CD14-positive monocyte (primary cell): ENCODE data around the gene SCAF4. TPM values are rescaled to one million over a fixed set of nuclear protein-coding genes. Genes with fewer than 3 reads are reported as not detected.

Experiments
- DNase-seq, 3 donors: peaks; one replicate each; pipeline ENCODE4 v3.0.0-alpha.2; 2011 to 2022
- H2AFZ ChIP-seq: 2 replicates; pipeline ENCODE4 v1.6.0; 2012; ENCODE audit warnings: mild to moderate bottlenecking, low read depth, low read length, inconsistent platforms; ENCODE audit not compliant: insufficient read depth, poor library complexity, severe bottlenecking
- H3K27ac ChIP-seq, 2 donors: 1 replicate in 1 of 2; 2 replicates in 1 of 2; pipeline ENCODE4 v1.5.1; 2012 to 2013; ENCODE audit warnings: low read length in 2 of 2, control low read depth in 1 of 2, inconsistent platforms in 1 of 2, low read depth in 1 of 2, mild to moderate bottlenecking in 1 of 2
- H3K27me3 ChIP-seq, 2 donors: one replicate each; pipeline versions ENCODE4 v1.6.0 to v1.6.1; 2011 to 2013; ENCODE audit warnings: low read length in 2 of 2; ENCODE audit not compliant: control insufficient read depth in 2 of 2, insufficient read depth in 2 of 2
- H3K36me3 ChIP-seq, 2 donors: replicated peaks in 1 of 2; 1 replicate in 1 of 2; 2 replicates in 1 of 2; pipeline versions ENCODE4 v1.5.1 to v1.6.1; 2012 to 2013; ENCODE audit warnings: low read length in 2 of 2, control low read depth in 1 of 2, inconsistent platforms in 1 of 2, mild to moderate bottlenecking in 1 of 2; ENCODE audit not compliant: insufficient read depth in 2 of 2, control insufficient read depth in 1 of 2
- H3K4me1 ChIP-seq, 2 donors: 1 replicate in 1 of 2; 2 replicates in 1 of 2; pipeline versions ENCODE4 v1.5.1 to v1.6.1; 2012 to 2013; ENCODE audit warnings: low read length in 2 of 2, control low read depth in 1 of 2, inconsistent platforms in 1 of 2, mild to moderate bottlenecking in 1 of 2, moderate library complexity in 1 of 2; ENCODE audit not compliant: insufficient read depth in 2 of 2, control insufficient read depth in 1 of 2
- H3K4me2 ChIP-seq: replicated peaks from 2 replicates; pipeline ENCODE3; 2012; ENCODE audit warnings: low read length, moderate library complexity, mild to moderate bottlenecking; ENCODE audit not compliant: poor library complexity, severe bottlenecking; ENCODE audit errors: extremely low read depth
- H3K4me3 ChIP-seq, 3 experiments: fragments of 200-600 bp in 1 of 3; sonication (generic) in 1 of 3; replicated peaks in 1 of 3; 1 replicate in 2 of 3; 2 replicates in 1 of 3; pipeline ENCODE4 v1.5.1; 2011 to 2013; ENCODE audit warnings: low read length in 3 of 3, mild to moderate bottlenecking in 3 of 3, control low read depth in 2 of 3, low read depth in 2 of 3, inconsistent platforms in 1 of 3, moderate library complexity in 1 of 3
- H3K79me2 ChIP-seq: 2 replicates; pipeline ENCODE4 v1.6.0; 2012; ENCODE audit warnings: mild to moderate bottlenecking, control low read depth, inconsistent platforms, low read length, moderate library complexity; ENCODE audit not compliant: insufficient read depth
- H3K9ac ChIP-seq: 2 replicates; pipeline ENCODE4 v1.6.0; 2017; ENCODE audit warnings: low read length, mild to moderate bottlenecking; ENCODE audit not compliant: insufficient read depth, poor library complexity, severe bottlenecking
- H3K9me3 ChIP-seq, 2 donors: replicated peaks in 1 of 2; 1 replicate in 1 of 2; 2 replicates in 1 of 2; pipeline versions ENCODE4 v1.5.1 to v1.6.1; 2012 to 2013; ENCODE audit warnings: low read length in 2 of 2, control low read depth in 1 of 2; ENCODE audit not compliant: control insufficient read depth in 1 of 2, insufficient read depth in 1 of 2
- H4K20me1 ChIP-seq: 2 replicates; pipeline ENCODE4 v1.6.0; 2012; ENCODE audit warnings: mild to moderate bottlenecking, low read length, control low read depth, moderate library complexity; ENCODE audit not compliant: insufficient read depth
- H3K27ac Mint-ChIP-seq, 7 donors: one replicate each; pipeline ENCODE4 v1.8.0; 2020; ENCODE audit warnings: mild to moderate bottlenecking in 7 of 7, mixed read lengths in 7 of 7, moderate library complexity in 6 of 7, inconsistent platforms in 2 of 7
- H3K27me3 Mint-ChIP-seq, 3 donors: one replicate each; pipeline ENCODE4 v1.8.0; 2021 to 2022; ENCODE audit warnings: low read depth in 3 of 3, mild to moderate bottlenecking in 3 of 3, mixed read lengths in 3 of 3, moderate library complexity in 3 of 3, inconsistent platforms in 1 of 3
- H3K36me3 Mint-ChIP-seq, 2 donors: one replicate each; pipeline ENCODE4 v1.8.0; 2020; ENCODE audit warnings: mixed read lengths in 2 of 2, inconsistent platforms in 1 of 2, mild to moderate bottlenecking in 1 of 2
- H3K4me1 Mint-ChIP-seq: one replicate; pipeline ENCODE4 v1.8.0; 2020; ENCODE audit warnings: mild to moderate bottlenecking, mixed read lengths
- H3K4me3 Mint-ChIP-seq, 2 donors: one replicate each; pipeline ENCODE4 v1.8.0; 2020; ENCODE audit warnings: mild to moderate bottlenecking in 2 of 2, mixed read lengths in 2 of 2, moderate library complexity in 1 of 2
- H3K9me3 Mint-ChIP-seq, 7 donors: one replicate each; pipeline ENCODE4 v1.8.0; 2020 to 2022; ENCODE audit warnings: mixed read lengths in 7 of 7, mild to moderate bottlenecking in 6 of 7, moderate library complexity in 6 of 7, inconsistent platforms in 2 of 7
- WGBS: methylation state at CpG from one replicate; pipeline ENCODE4 v1.1.5; 2013; ENCODE audit warnings: missing lambda C conversion rate; ENCODE audit not compliant: insufficient coverage; 5-methylcytosine and 5-hydroxymethylcytosine counted together
- intact Hi-C, 2 donors: fragments of 100-400 bp; cut with micrococcal nuclease; formaldehyde crosslinking; loops; one replicate each; pipeline versions ENCODE4 v1.15.0 to v1.15.1; 2023
- polyA plus RNA-seq, 3 donors: library from polyadenylated mRNA; depleted of rRNA in 1 of 3; unstranded in 2 of 3; stranded (reverse) in 1 of 3; fragments of 300-500 nt in 2 of 3; fragments of >200 nt in 1 of 3; fragmentation: Illumina TruSeq in 2 of 3; gene quantifications; 1 replicate in 2 of 3; 2 replicates in 1 of 3; pipeline ENCODE4 v1.2.3, GENCODE V29; 2012 to 2021
- TF ChIP-seq, protein P1 (sequence below): fragments of 200-600 bp; IDR thresholded peaks from one replicate; pipeline ENCODE4 v1.8.0; 2022; ENCODE audit warnings: antibody characterized with exemption, mild to moderate bottlenecking

Gene SCAF4
- polyA plus RNA-seq, 3 donors, result 4.6 to 28.7 (median 11.3) TPM

DNA sequence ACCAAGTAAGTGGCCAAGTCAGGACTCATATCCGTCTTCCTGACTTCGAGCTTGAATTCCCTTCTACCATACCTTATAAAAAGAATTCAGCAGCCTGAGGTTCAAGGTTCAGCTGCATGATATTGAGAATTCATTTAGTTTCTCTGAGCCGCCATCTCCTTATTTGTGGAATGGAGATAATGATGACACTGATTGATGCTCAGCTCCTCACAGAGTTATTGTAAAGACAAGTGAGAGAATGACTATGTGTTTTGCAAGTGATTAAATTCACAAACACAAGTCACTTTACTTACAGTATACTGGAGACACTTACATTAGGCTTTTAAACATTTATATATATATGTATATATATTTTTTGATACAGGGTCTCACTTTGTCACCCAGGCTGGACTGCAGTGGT is 39.8 kb upstream of the SCAF4 start:
- intact Hi-C loops, result no loop called here
- TF ChIP-seq, protein P1, sequence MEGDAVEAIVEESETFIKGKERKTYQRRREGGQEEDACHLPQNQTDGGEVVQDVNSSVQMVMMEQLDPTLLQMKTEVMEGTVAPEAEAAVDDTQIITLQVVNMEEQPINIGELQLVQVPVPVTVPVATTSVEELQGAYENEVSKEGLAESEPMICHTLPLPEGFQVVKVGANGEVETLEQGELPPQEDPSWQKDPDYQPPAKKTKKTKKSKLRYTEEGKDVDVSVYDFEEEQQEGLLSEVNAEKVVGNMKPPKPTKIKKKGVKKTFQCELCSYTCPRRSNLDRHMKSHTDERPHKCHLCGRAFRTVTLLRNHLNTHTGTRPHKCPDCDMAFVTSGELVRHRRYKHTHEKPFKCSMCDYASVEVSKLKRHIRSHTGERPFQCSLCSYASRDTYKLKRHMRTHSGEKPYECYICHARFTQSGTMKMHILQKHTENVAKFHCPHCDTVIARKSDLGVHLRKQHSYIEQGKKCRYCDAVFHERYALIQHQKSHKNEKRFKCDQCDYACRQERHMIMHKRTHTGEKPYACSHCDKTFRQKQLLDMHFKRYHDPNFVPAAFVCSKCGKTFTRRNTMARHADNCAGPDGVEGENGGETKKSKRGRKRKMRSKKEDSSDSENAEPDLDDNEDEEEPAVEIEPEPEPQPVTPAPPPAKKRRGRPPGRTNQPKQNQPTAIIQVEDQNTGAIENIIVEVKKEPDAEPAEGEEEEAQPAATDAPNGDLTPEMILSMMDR, result no peak
- WGBS, result 67% methylated on average over 2 of the region's 3 CpGs
- Histone ChIP-seq H3K79me2 (no peaks in the 10 kb centered on the region), H3K36me3 (no peaks in the 10 kb centered on the region), H2AFZ (no peak overlapping the region), H3K4me2 (no peak overlapping the region), H4K20me1 (no peaks in the 10 kb centered on the region), H3K27ac (peak overlapping the region in 1 of 2 donors; percentile 91), H3K9ac (no peak overlapping the region), H3K27me3 (no peaks in the 10 kb centered on the region), H3K4me1 (peaks cover 28 to 31% of the 10 kb centered on the region in 2 donors), H3K9me3 (no peaks in the 10 kb centered on the region), H3K4me3 (no peak overlapping the region)
- Mint-ChIP-seq H3K27me3 (no peaks in the 10 kb centered on the region), H3K4me3 (no peak overlapping the region), H3K27ac (peak overlapping the region in 5 of 7 donors; percentile 73 to 96 (median 86)), H3K9me3 (peaks cover 4 to 10% (median 7%) of the 10 kb centered on the region in 7 donors), H3K4me1 (peaks cover 23% of the 10 kb centered on the region), H3K36me3 (no peaks in the 10 kb centered on the region)
- no peak for DNase-seq

DNA sequence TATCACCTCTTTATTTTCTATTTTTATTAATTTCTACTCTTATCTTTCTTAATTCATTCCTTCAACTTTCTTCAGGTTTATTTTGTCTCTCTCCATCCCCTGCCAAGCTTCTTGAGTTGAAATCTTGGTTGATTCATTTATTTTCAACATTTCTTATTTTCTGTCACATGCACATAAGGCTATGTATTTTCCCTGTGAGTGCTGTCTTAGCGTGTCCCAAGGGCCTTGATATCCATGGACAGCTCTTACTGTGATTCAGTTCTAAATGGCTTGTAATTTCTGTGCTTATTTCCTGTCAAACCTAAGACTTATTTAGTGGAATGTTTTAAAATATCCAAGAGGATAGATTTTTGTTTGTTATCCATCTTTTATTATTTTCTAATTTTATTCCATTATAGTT is 36.8 kb upstream of the SCAF4 start:
- no peaks in the 10 kb centered on the region for H3K36me3 ChIP-seq
- TF ChIP-seq, protein P1, result no peak
- Mint-ChIP-seq H3K9me3 (peaks cover 5 to 21% (median 16%) of the 10 kb centered on the region in 7 donors), H3K4me1 (peaks cover 21% of the 10 kb centered on the region), H3K27me3 (peaks cover 0 to 5% (median 2%) of the 10 kb centered on the region in 3 donors), H3K4me3 (no peak overlapping the region), H3K27ac (no peak overlapping the region), H3K36me3 (peaks cover 0 to 3% of the 10 kb centered on the region in 2 donors)
- no CpG with 5 or more reads among the region's 1 CpG for WGBS
- H2AFZ ChIP-seq, result no peak overlapping the region
- no peaks in the 10 kb centered on the region for H4K20me1 ChIP-seq
- H3K9me3 ChIP-seq, result peaks cover 0 to 8% of the 10 kb centered on the region in 2 donors
- no peak overlapping the region for H3K9ac ChIP-seq
- H3K4me2 ChIP-seq, result no peak overlapping the region
- H3K27me3 ChIP-seq, result no peaks in the 10 kb centered on the region
- no peak for DNase-seq
- peaks cover 21 to 25% of the 10 kb centered on the region in 2 donors for H3K4me1 ChIP-seq
- no peak overlapping the region for H3K27ac ChIP-seq
- no peak overlapping the region for H3K4me3 ChIP-seq
- no peaks in the 10 kb centered on the region for H3K79me2 ChIP-seq
- intact Hi-C loops, result no loop called here
